IMR-90 (cell line): ENCODE results near the gene OR2W1. TPM values are rescaled to one million over a fixed set of nuclear protein-coding genes. Genes with fewer than 3 reads are reported as not detected.
A peak's percentile ranks its signal among the peaks of the same experiment; 100 is the strongest.

Source experiments
- ATAC-seq: fragments of 200-7000 bp; cut with Tn5 transposase; 2 replicates; pipeline ENCODE4 v1.9.1; 2020; ENCODE audit warnings: low read depth, mild to moderate bottlenecking, moderate library complexity
- BruUV-seq: library from RNA; stranded (reverse); fragments of 400-500 nt; replicated peaks from 2 replicates; lab custom pipeline; 2021; lab: Mats Ljungman, UMichigan
- CTCF ChIA-PET: fragments of 300-600 bp; formaldehyde crosslinking; extraction: SDS; loops from one replicate; lab custom pipeline; 2021; ENCODE audit warnings: antibody characterized with exemption; lab: Yijun Ruan, JAX
- POLR2A ChIA-PET: fragments of 300-600 bp; sonication (Branson Sonifier 250); formaldehyde crosslinking; loops from one replicate; lab custom pipeline; 2022; ENCODE audit warnings: antibody characterized with exemption; ENCODE audit not compliant: unreplicated experiment; lab: Charles Lee
- DNase-seq: peaks from one replicate; pipeline ENCODE4 v3.0.0; 2013
- H2AFZ ChIP-seq: replicated peaks from 2 replicates; pipeline ENCODE3; 2013; ENCODE audit warnings: low read length, mild to moderate bottlenecking; ENCODE audit not compliant: poor library complexity
- H2AK5ac ChIP-seq: 2 replicates; pipeline ENCODE4 v1.6.1; 2013; ENCODE audit warnings: low read depth, low read length, inconsistent platforms
- H2AK9ac ChIP-seq: replicated peaks from 2 replicates; pipeline ENCODE3; 2013; ENCODE audit warnings: mild to moderate bottlenecking, low read depth, low read length, moderate library complexity; ENCODE audit not compliant: poor library complexity
- H2BK120ac ChIP-seq: 2 replicates; pipeline ENCODE4 v1.6.1; 2013; ENCODE audit warnings: low read depth, low read length, inconsistent platforms
- H2BK15ac ChIP-seq: 3 replicates; pipeline ENCODE4 v1.6.1; 2013; ENCODE audit warnings: low read depth, low read length, inconsistent platforms
- H2BK20ac ChIP-seq: 2 replicates; pipeline ENCODE4 v1.6.1; 2013; ENCODE audit warnings: low read depth, mild to moderate bottlenecking, inconsistent platforms, low read length, moderate library complexity
- H2BK5ac ChIP-seq: 2 replicates; pipeline ENCODE4 v1.6.1; 2013; ENCODE audit warnings: mild to moderate bottlenecking, low read depth, low read length, inconsistent platforms; ENCODE audit not compliant: poor library complexity, severe bottlenecking
- H3K14ac ChIP-seq: replicated peaks from 2 replicates; pipeline ENCODE4 v1.6.1; 2013; ENCODE audit warnings: low read depth, low read length, inconsistent platforms
- H3K18ac ChIP-seq: 2 replicates; pipeline ENCODE4 v1.6.1; 2013; ENCODE audit warnings: low read depth, low read length, control low read depth
- H3K23ac ChIP-seq: 2 replicates; pipeline ENCODE4 v1.6.1; 2013; ENCODE audit warnings: low read depth, low read length, inconsistent platforms
- H3K27ac ChIP-seq: 2 replicates; pipeline ENCODE4 v1.5.1; 2013; ENCODE audit warnings: mild to moderate bottlenecking, control low read depth, low read length; ENCODE audit not compliant: insufficient read depth
- H3K27me3 ChIP-seq: 2 replicates; pipeline ENCODE4 v1.6.1; 2013; ENCODE audit warnings: low read length; ENCODE audit not compliant: control insufficient read depth, insufficient read depth
- H3K36me3 ChIP-seq: 2 replicates; pipeline ENCODE4 v1.6.1; 2013; ENCODE audit warnings: low read length, mixed read lengths; ENCODE audit not compliant: control insufficient read depth, insufficient read depth
- H3K4ac ChIP-seq: 2 replicates; pipeline ENCODE4 v1.6.1; 2013; ENCODE audit warnings: low read depth, low read length, inconsistent platforms
- H3K4me1 ChIP-seq: 2 replicates; pipeline ENCODE4 v1.6.1; 2013; ENCODE audit warnings: low read length, mixed read lengths; ENCODE audit not compliant: control insufficient read depth, insufficient read depth
- H3K4me2 ChIP-seq: 2 replicates; pipeline ENCODE4 v1.6.1; 2013; ENCODE audit warnings: low read depth, mild to moderate bottlenecking, control low read depth, low read length, moderate library complexity
- H3K4me3 ChIP-seq: 2 replicates; pipeline ENCODE4 v1.5.1; 2013; ENCODE audit warnings: low read depth, mild to moderate bottlenecking, control low read depth, low read length, moderate library complexity; ENCODE audit not compliant: insufficient read depth
- H3K56ac ChIP-seq: 2 replicates; pipeline ENCODE4 v1.6.1; 2013; ENCODE audit warnings: low read length, inconsistent platforms; ENCODE audit not compliant: insufficient read depth; ENCODE audit errors: extremely low read depth
- H3K79me1 ChIP-seq, 2 experiments: 2 replicates each; pipeline ENCODE4 v1.6.1; 2013; ENCODE audit warnings: low read length in 2 of 2, inconsistent platforms in 1 of 2, low read depth in 1 of 2
- H3K9ac ChIP-seq: 2 replicates; pipeline ENCODE4 v1.6.1; 2013; ENCODE audit warnings: low read depth, low read length, control low read depth
- H3K9me1 ChIP-seq: 2 replicates; pipeline ENCODE4 v1.6.1; 2013; ENCODE audit warnings: low read length, inconsistent platforms; ENCODE audit not compliant: insufficient read depth
- H3K9me3 ChIP-seq: 2 replicates; pipeline ENCODE4 v1.6.1; 2013; ENCODE audit warnings: low read length; ENCODE audit not compliant: control insufficient read depth, insufficient read depth
- H4K20me1 ChIP-seq: 2 replicates; pipeline ENCODE4 v1.6.1; 2013; ENCODE audit warnings: low read length, inconsistent platforms; ENCODE audit not compliant: insufficient read depth
- H4K5ac ChIP-seq: 2 replicates; pipeline ENCODE4 v1.6.1; 2013; ENCODE audit warnings: mild to moderate bottlenecking, low read depth, low read length, control low read depth
- H4K8ac ChIP-seq, 2 experiments: 2 replicates each; pipeline ENCODE4 v1.6.1; 2013; ENCODE audit warnings: low read depth in 2 of 2, low read length in 2 of 2, control low read depth in 1 of 2, inconsistent platforms in 1 of 2
- H4K91ac ChIP-seq: 2 replicates; pipeline ENCODE4 v1.6.1; 2013; ENCODE audit warnings: low read depth, low read length, inconsistent platforms; ENCODE audit not compliant: insufficient read depth
- CHD1 ChIP-seq: IDR thresholded peaks from 2 replicates; pipeline ENCODE4 v1.6.1; 2012; ENCODE audit warnings: low read depth, low read length, improper control_type of control experiment
- RFX5 ChIP-seq: IDR thresholded peaks from 2 replicates; pipeline ENCODE4 v1.8.0; 2012; ENCODE audit warnings: low read depth, mild to moderate bottlenecking, low read length, moderate library complexity
- WGBS, 2 experiments: methylation state at CpG; one replicate each; pipeline versions ENCODE4 v1.1.5 to v1.1.7; 2013; ENCODE audit warnings: missing lambda C conversion rate in 2 of 2; ENCODE audit not compliant: insufficient read length in 1 of 2; ENCODE audit errors: extremely low coverage in 2 of 2; 5-methylcytosine and 5-hydroxymethylcytosine counted together
- dilution Hi-C: fragments of 300-500 bp; cut with HindIII; formaldehyde crosslinking; loops from one replicate; pipeline ENCODE4 v1.14.3; 2018; ENCODE audit warnings: low sequenced_read_pairs; ENCODE audit not compliant: unreplicated experiment
- in situ Hi-C: fragments of 300-500 bp; cut with MboI; formaldehyde crosslinking; loops from 3 replicates; pipeline ENCODE4 v1.14.3; 2019; ENCODE audit warnings: low sequenced_read_pairs, inconsistent platforms, mixed read lengths
- intact Hi-C: fragments of 100-400 bp; cut with micrococcal nuclease; formaldehyde crosslinking; loops from 2 replicates; pipeline ENCODE4 v1.10.0; 2022
- polyA plus RNA-seq, 3 experiments: library from polyadenylated mRNA; depleted of rRNA; stranded (reverse); fragments of >200 nt; gene quantifications; 2 replicates each; pipeline ENCODE4 v1.2.3, GENCODE V29; 2012; ENCODE audit warnings: low replicate concordance in 1 of 3
- total RNA-seq: library from RNA; depleted of rRNA; stranded (reverse); fragments of >200 nt; gene quantifications from 2 replicates; pipeline ENCODE4 v1.2.3, GENCODE V29; 2012
- TF ChIP-seq, protein P1 (sequence below): conservative IDR thresholded peaks from 2 replicates; pipeline ENCODE4 v1.5.1; 2012; ENCODE audit warnings: mild to moderate bottlenecking, low read depth, low read length, improper control_type of control experiment

OR2W1 gene
- total and polyA plus RNA-seq, 2 of the 4 experiments (the other 2 are of a cell fraction), result not detected

GRCh38 chr6:29071831-29072723, 27.1 kb upstream of the OR2W1 start:
- no peak overlapping the region for H2BK15ac ChIP-seq
- H4K8ac ChIP-seq, result no peak overlapping the region
- H3K9me1 ChIP-seq, result no peaks in the 10 kb centered on the region
- H3K4me1 ChIP-seq, result no peaks in the 10 kb centered on the region
- no peak overlapping the region for H3K4me2 ChIP-seq
- no peak overlapping the region for H2BK120ac ChIP-seq
- H3K4ac ChIP-seq, result no peak overlapping the region
- no peak overlapping the region for H3K18ac ChIP-seq
- WGBS, 2 experiments, result 0% methylated on average over 1 of the region's 9 CpGs; no CpG with 5 or more reads in 1 of the 2 experiments
- H3K36me3 ChIP-seq, result no peaks in the 10 kb centered on the region
- in situ Hi-C loops (no loop called here), intact Hi-C loops (no loop called here), dilution Hi-C loops (no loop called here)
- no peak overlapping the region for H3K23ac ChIP-seq
- H4K20me1 ChIP-seq, result no peaks in the 10 kb centered on the region
- POLR2A ChIA-PET, result no interaction called here
- no peaks in the 10 kb centered on the region for H3K79me1 ChIP-seq
- no peak overlapping the region for H2AFZ ChIP-seq
- no peak for TF ChIP-seq CHD1
- TF ChIP-seq RFX5, result no peak
- TF ChIP-seq, protein P1, sequence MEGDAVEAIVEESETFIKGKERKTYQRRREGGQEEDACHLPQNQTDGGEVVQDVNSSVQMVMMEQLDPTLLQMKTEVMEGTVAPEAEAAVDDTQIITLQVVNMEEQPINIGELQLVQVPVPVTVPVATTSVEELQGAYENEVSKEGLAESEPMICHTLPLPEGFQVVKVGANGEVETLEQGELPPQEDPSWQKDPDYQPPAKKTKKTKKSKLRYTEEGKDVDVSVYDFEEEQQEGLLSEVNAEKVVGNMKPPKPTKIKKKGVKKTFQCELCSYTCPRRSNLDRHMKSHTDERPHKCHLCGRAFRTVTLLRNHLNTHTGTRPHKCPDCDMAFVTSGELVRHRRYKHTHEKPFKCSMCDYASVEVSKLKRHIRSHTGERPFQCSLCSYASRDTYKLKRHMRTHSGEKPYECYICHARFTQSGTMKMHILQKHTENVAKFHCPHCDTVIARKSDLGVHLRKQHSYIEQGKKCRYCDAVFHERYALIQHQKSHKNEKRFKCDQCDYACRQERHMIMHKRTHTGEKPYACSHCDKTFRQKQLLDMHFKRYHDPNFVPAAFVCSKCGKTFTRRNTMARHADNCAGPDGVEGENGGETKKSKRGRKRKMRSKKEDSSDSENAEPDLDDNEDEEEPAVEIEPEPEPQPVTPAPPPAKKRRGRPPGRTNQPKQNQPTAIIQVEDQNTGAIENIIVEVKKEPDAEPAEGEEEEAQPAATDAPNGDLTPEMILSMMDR, result peak; percentile 23; the same call in 1 of the 2 replicates
- no peak overlapping the region for H4K91ac ChIP-seq
- CTCF ChIA-PET, result no interaction called here
- H2BK20ac ChIP-seq, result no peak overlapping the region
- no peaks in the 10 kb centered on the region; the same call in 1 of the 2 replicates for H3K9me3 ChIP-seq
- ATAC-seq, result no peak
- no peak overlapping the region for H2BK5ac ChIP-seq
- H3K56ac ChIP-seq, result no peak overlapping the region
- no TSS peak for BruUV-seq
- no peak overlapping the region for H3K27ac ChIP-seq
- no peak overlapping the region for H3K4me3 ChIP-seq
- no peak for DNase-seq
- no peak overlapping the region for H3K14ac ChIP-seq
- H2AK5ac ChIP-seq, result no peak overlapping the region
- H4K5ac ChIP-seq, result no peak overlapping the region
- H3K27me3 ChIP-seq, result no peaks in the 10 kb centered on the region
- H2AK9ac ChIP-seq, result no peak overlapping the region
- no peak overlapping the region for H3K9ac ChIP-seq
